Measurements from ENCODE around the gene RAB5IF. TPM values are rescaled to one million over a fixed set of nuclear protein-coding genes. Genes with fewer than 3 reads are reported as not detected.

RAB5IF gene
- total and polyA plus RNA-seq, 2 of the 8 experiments (the other 6 are each of a cell fraction or from before 2014, with no cell fraction given): 95.5 to 148 TPM

DNA sequence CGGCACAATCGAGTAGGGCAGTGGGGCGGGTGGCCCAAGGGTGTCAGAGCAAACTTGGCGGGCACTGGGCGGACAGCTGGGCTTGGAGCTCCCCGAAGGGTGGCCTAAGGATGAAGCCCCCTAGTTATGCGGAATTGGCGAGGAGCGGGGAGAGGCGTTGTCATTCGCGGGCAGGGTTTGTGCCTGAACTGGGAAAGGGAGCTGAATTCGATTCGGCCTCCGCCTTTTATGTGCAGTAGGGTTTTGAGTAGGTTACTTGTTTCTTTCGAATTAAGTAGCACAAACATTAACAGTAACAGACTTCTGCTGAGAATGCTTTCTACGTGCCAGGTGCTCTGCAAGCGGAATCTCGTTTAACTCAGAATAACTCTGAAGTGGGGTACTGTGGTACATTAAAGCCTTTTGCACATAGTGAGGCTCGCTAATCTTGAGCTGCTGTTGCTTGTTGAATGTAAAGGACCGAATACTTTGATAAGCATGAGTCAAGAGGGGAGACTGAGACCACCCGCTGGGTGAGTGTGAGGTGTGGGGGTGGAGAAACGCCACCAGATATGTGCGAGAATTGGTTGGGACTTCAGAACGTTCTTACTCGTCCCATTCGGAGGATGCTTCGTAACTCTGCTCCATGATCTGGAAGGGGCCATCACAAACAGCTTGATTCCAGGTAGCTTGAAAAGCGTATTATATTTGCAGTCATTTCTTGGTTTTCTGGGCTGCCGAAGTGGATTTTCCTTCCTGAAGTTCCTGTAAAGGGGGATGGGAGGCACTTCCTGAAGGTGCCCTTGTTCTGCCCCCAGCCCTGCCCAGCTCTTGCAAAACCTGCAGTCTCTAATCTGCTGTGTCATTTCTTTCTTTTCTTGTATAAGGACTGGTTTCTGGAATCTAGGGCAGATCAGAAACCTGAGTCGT lies 833 bp downstream of the RAB5IF start:
- H3K27ac ChIP-seq (ENCODE audit: low read depth, low read length): peak overlapping the region; percentile 78; the same call in 1 of the 2 replicates
- no peak overlapping the region for H2BK12ac ChIP-seq (ENCODE audit: low read depth, low read length)
- peaks cover 0 to 14% of the 10 kb centered on the region in 2 experiments for H4K20me1 ChIP-seq (replicated peaks in 1 of 2; ENCODE audit: control insufficient read depth in 1 of 2, insufficient read depth in 2 of 2, low read length in 2 of 2)
- no peak overlapping the region for H2BK20ac ChIP-seq (ENCODE audit: low read length)
- H3K9ac ChIP-seq (replicated peaks in 1 of 4; ENCODE audit: extremely low read depth in 1 of 4, low read depth in 3 of 4, low read length in 3 of 4): peak overlapping the region; percentile 53 to 94 (median 86)
- no peak overlapping the region for H4K91ac ChIP-seq (replicated peaks; ENCODE audit: insufficient read length, low read length)
- H3K9me3 ChIP-seq (ENCODE audit: insufficient read depth in 2 of 2, low read depth in 1 of 2, low read length in 1 of 2): no peaks in the 10 kb centered on the region
- CTCF ChIA-PET (ENCODE audit: partially characterized antibody): interaction anchor here (0.9 to 4.1 kb wide), 22 partner anchors 8 to 148 kb away, joined by 3 to 67 read pairs (median 4); no protein-coding TSS in a partner anchor
- no peak overlapping the region for H2AFZ ChIP-seq (ENCODE audit: low read length)
- peaks cover 13% of the 10 kb centered on the region for H3K79me1 ChIP-seq (ENCODE audit: low read depth, low read length)
- no peak for TF ChIP-seq HDAC2 (IDR thresholded peaks at IDR 0.05; ENCODE audit: borderline replicate concordance in 1 of 2, low read depth in 2 of 2, low read length in 2 of 2)
- 0 out of 4 replicates have a peak, but pooled peaks of 1 of the 2 experiments have one; percentile 37 for TF ChIP-seq SIN3A (conservative IDR thresholded peaks at IDR 0.05 in 1 of 2, IDR thresholded peaks at IDR 0.05 in 1 of 2; ENCODE audit: low read depth in 1 of 2, low read length in 2 of 2)
- TF ChIP-seq SP1 (IDR thresholded peaks at IDR 0.05; ENCODE audit: low read depth, low read length): no peak
- TF ChIP-seq CHD1 (IDR thresholded peaks at IDR 0.05; ENCODE audit: low read depth, low read length): no peak
- no peak for TF ChIP-seq CEBPB (IDR thresholded peaks at IDR 0.05; ENCODE audit: low read depth, low read length)
- TF ChIP-seq CTBP2 (IDR thresholded peaks at IDR 0.05; ENCODE audit: borderline replicate concordance, insufficient read depth, insufficient read length, low read length): no peak
- peak; percentile 76 for TF ChIP-seq SAP30 (IDR thresholded peaks at IDR 0.05; ENCODE audit: insufficient read depth, insufficient replicate concordance, low read length)
- no peak for TF ChIP-seq SUZ12 (IDR thresholded peaks at IDR 0.05; ENCODE audit: low read length)
- no peak for TF ChIP-seq TAF7 (optimal IDR thresholded peaks at IDR 0.05; ENCODE audit: borderline replicate concordance, low read depth, low read length)
- no peak for TF ChIP-seq SIRT6 (IDR thresholded peaks at IDR 0.05; ENCODE audit: low read length)
- no peak overlapping the region for H4K5ac ChIP-seq (ENCODE audit: insufficient read length, low read depth, low read length)
- H3K4me3 ChIP-seq (ENCODE audit: extremely low read depth in 1 of 4, insufficient read depth in 2 of 4, low read depth in 3 of 4, low read length in 4 of 4): peak overlapping the region; percentile 73 to 98 (median 95)
- H3K27me3 ChIP-seq (replicated peaks in 1 of 4; ENCODE audit: control insufficient read depth in 3 of 4, extremely low read depth in 1 of 4, insufficient read depth in 3 of 4, low read length in 3 of 4): no peaks in the 10 kb centered on the region; a peak in 1 of 7 replicates
- no peak overlapping the region for H2BK120ac ChIP-seq (replicated peaks; ENCODE audit: low read depth, low read length)
- peak overlapping the region; percentile 36; the same call in 1 of the 2 replicates for H3K18ac ChIP-seq (ENCODE audit: extremely low read depth, low read length)
- H3K36me3 ChIP-seq (ENCODE audit: control insufficient read depth in 2 of 4, insufficient read depth in 4 of 4, low read length in 3 of 4): peaks cover 13 to 32% (median 23%) of the 10 kb centered on the region in 4 experiments
- H2AK5ac ChIP-seq (ENCODE audit: low read depth, low read length): peak overlapping the region; percentile 42; the same call in 1 of the 2 replicates
- H3K14ac ChIP-seq (ENCODE audit: insufficient read length): no peak overlapping the region
- WGBS, 2 experiments (ENCODE audit: extremely low coverage in 1 of 2, insufficient coverage in 1 of 2, insufficient read length in 1 of 2, insufficient replicate concordance in 2 of 2, low coverage in 1 of 2, low lambda C conversion rate in 2 of 2, missing lambda C conversion rate in 1 of 2): 11% methylated on average over 31 of the region's 31 CpGs; no CpG with 5 or more reads in 1 of the 2 experiments
- no peak for DNase-seq (ENCODE audit: low read depth in 1 of 2, low spot score in 2 of 2)
- peak overlapping the region; percentile 91 for H3K56ac ChIP-seq (replicated peaks; ENCODE audit: insufficient read length, low read depth, low read length)
- H3K23me2 ChIP-seq (ENCODE audit: low read depth, low read length): peaks cover 4% of the 10 kb centered on the region
- H3K23ac ChIP-seq (ENCODE audit: insufficient read length): no peak overlapping the region
- peak overlapping the region; percentile 59; the same call in 1 of the 2 replicates for H4K8ac ChIP-seq (ENCODE audit: extremely low read depth, insufficient read depth, low read length)
- no peak overlapping the region for H2BK15ac ChIP-seq (ENCODE audit: low read length)
- H3K4ac ChIP-seq (replicated peaks; ENCODE audit: insufficient read length, low read depth, low read length): no peak overlapping the region
- POLR2A ChIA-PET (ENCODE audit: partially characterized antibody): interaction anchor here (0.9 to 26.6 kb wide), 14 partner anchors 7 to 450 kb away, joined by 3 to 388 read pairs (median 4); partner anchors contain the start of gene TGIF2
- peak overlapping the region; percentile 92 to 100 for H3K4me2 ChIP-seq (ENCODE audit: insufficient read depth in 1 of 2, low read depth in 2 of 2, low read length in 2 of 2)
- peaks cover 10 to 26% of the 10 kb centered on the region in 2 experiments for H3K79me2 ChIP-seq (ENCODE audit: control insufficient read depth in 1 of 2, insufficient read depth in 2 of 2, low read length in 2 of 2)
- H3K4me1 ChIP-seq (replicated peaks in 1 of 4; ENCODE audit: control insufficient read depth in 3 of 4, insufficient read depth in 4 of 4, low read length in 3 of 4): peaks cover 0 to 4% (median 2%) of the 10 kb centered on the region in 4 experiments; a peak in 3 of 7 replicates
- FAIRE-seq: no peak
- H2BK5ac ChIP-seq (ENCODE audit: low read depth, low read length): peak overlapping the region; percentile 36; the same call in 1 of the 2 replicates
